GM15510 (cell line): ENCODE measurements around the gene SLC39A2.

Experiments used
- POLR2A ChIP-seq: IDR thresholded peaks from 3 replicates; pipeline ENCODE4 v1.6.1; 2011; ENCODE audit warnings: borderline replicate concordance; ENCODE audit not compliant: insufficient read length; ENCODE audit errors: extremely low read depth

Gene SLC39A2

GRCh38 chr14:20988717-20989470 is 10.2 kb upstream of the SLC39A2 start:
- no peak for TF ChIP-seq POLR2A

GRCh38 chr14:20989471-20989786 is 9.7 kb upstream of the SLC39A2 start:
- no peak for TF ChIP-seq POLR2A

- peak; percentile 82 for TF ChIP-seq POLR2A
These were observed 9.1 kb upstream of the SLC39A2 start, which contains the start of gene METTL17 for GRCh38 chr14:20989787-20990600. Gene METTL17, plus strand, starts transcription at chr14:20989980. Its CDS starts 23 bp downstream, at chr14:20990003.

DNA sequence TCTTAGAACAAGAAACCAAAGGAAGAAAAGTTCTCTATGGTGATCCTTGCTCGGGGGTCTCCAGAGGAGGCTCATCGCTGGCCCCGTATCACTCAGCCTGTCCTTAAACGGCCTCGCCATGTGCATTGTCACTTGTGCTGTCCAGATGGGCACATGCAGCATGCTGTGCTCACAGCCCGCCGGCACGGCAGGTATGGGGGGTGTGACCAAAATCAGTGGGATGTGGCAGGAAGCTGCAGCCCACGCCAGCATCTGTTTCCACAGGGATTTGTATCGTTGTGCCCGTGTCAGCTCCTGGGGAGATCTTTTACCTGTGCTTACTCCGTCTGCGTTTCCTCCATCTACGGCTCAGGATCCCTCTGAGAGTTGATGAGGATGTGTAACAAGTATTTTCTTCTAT is 2.6 kb upstream of the SLC39A2 start:
- TF ChIP-seq POLR2A: no peak

DNA sequence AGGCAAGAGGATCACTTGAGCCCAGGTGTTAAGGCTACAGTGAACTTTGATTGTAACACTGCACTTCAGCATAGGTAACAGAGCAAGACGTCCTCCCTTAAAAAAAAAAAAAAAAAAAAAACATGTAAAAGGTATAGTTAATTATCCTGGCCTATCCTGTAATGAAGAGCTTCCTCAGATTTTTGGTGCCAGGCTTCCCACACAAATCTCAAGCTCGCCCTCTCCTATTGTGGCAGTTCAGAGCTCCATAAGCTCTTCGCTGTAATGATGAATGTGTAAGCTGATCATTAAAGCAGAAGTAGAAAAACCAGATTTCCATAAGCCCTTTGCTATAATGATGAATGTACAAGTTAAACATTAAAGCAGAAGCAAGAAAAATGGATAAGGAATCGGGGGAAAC is 2.0 kb upstream of the SLC39A2 start:
- TF ChIP-seq POLR2A: no peak

- TF ChIP-seq POLR2A: no peak
These were observed 1.5 kb upstream of the SLC39A2 start for GRCh38 chr14:20997564-20997963.

GRCh38 chr14:20998139-20998538 is 954 bp upstream of the SLC39A2 start:
- TF ChIP-seq POLR2A: no peak

DNA sequence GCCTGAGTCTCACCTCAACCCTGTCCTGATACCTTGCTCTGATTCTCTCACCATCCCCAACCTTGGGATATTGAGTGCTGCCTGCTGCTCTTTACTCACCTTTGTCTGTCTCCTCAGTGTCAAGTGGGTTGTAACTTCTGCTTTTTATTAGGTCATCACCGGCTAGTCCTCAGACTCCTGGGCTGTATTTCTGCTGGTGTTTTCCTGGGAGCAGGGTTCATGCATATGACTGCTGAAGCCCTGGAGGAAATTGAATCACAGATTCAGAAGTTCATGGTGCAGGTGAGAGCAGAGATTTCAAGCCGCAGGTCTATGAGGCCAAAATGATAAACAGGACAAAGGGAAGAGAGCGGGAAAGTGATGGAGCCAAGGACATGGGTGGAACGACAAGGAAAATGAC is 498 bp downstream of the SLC39A2 start:
- TF ChIP-seq POLR2A: no peak

DNA sequence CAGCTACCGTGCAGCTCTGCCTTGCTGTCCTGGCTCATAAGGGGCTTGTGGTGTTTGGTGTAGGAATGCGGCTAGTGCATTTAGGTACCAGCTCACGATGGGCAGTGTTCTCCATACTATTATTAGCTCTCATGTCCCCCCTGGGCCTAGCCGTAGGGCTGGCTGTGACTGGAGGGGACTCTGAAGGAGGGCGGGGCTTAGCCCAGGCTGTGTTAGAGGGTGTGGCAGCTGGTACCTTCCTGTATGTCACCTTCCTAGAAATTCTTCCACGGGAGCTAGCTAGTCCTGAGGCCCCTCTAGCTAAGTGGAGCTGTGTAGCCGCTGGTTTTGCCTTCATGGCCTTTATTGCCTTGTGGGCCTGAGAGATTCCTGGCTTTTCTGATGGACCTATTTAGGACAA is 2.1 kb downstream of the SLC39A2 start:
- no peak for TF ChIP-seq POLR2A

DNA sequence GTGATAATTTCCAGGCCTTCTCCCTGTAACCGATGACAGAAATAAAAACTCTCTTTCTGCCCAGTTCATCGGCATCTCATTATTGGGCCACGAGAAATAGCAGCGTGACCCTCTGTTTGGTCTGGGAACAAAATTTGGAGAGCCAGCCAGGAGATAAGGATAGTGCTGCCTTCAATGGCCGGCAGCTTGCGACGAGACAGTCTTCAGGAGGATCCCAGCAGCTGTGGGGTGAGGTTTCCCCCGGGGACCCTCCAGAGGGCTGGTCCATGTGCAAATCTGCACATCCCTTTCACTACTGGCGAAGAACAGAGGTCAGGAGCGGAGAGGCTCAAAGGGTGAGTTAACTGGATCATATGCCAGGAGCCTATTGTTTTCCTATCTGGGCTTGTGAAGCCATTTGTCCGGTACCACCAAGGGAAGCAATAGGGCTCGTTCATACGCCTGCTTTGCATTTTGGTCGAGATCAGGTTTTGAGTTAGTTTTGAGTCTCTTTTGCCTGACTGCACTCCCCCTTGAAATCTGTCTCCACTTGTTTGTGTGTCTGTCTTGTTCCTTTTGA is 4.8 kb downstream of the SLC39A2 start:
- TF ChIP-seq POLR2A: no peak

- TF ChIP-seq POLR2A: no peak
These were observed 12.0 kb downstream of the SLC39A2 start for GRCh38 chr14:21011136-21011535.

DNA sequence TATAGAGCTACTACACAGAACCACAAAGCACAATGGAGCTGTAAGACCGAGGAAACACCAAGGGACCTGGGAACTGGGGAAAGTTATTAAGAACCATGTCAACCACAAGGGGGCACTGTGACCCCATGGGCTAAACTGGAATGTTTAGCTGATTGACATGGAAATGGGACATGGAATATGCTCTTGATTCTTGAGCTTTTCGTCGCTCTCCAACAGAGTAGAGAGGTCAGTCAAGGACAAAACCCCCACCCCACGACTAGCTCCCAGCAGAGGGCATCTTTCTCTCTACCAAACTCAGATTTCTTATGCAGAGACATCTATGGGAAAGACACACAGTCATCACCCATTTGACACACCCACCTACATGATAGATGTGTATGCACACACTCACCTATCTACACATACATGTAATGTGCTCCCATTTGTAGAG is 15.7 kb downstream of the SLC39A2 start:
- no peak for TF ChIP-seq POLR2A

DNA sequence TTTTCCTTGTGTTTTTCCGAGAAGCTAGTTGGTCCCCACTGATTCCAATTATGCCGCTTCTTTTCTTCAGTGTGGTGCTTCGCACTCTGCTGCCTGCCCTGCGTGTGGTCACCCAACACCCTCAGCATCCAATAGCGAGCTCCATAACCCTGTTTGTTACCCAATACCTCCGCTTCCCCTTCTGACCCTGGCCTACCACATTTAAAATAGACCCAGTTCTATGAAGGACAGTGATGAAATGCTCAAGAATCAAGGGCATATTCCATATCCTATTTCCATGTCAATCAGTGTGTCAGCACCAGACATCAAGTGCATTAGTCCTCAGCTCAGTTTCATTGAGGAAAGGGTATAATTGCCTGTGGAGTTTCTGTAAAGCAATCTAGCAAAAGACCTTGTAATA is 16.2 kb downstream of the SLC39A2 start:
- no peak for TF ChIP-seq POLR2A

DNA sequence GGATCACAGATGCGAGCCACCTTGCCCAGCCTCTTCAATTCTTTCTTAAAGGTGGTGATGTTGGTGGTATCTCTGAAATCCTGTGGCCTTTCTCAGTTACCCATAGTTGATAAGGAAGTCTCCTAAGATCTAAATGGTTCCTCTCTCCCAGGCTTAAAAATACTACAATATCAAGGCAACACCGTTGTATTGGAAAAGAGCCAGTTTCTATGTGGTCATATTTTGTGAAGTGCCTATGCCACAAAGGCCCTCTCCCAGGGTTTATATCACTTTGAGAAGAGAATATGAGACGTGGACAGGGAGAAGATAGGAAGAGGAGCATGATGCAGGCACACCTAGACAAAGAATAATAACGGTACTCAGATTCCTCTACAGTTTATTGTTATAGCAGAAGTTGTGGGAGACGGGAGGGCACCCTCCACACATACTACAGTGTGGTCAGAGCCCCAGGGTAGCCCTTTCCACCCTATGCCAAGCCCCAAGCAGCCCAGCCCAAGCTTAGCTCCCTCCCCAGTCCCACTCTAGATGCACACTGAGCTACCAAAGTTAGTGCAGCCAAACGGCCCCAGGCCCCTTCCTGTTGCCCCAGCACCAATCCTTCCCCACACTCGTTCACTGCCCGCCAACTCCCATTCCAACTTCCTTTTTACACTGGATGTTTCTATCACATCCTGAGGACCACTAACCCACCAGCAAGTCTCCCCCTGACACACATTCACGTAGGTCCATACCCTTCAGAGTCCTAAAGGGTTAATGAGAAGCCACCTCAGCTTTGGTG is 17.5 kb downstream of the SLC39A2 start:
- no peak for TF ChIP-seq POLR2A
